OCI-LY1 (cell line): ENCODE data around the gene PRRX1.

ENCODE experiments used
- CTCF ChIP-seq: fragments of 200-600 bp; sonication (generic), shearing (Covaris generic); IDR thresholded peaks from 2 replicates; pipeline ENCODE4 v1.5.1; 2017; ENCODE audit warnings: mild to moderate bottlenecking, antibody characterized with exemption, low read length, moderate library complexity, mixed read lengths
- EZH2 ChIP-seq: fragments of 200-600 bp; sonication (generic), shearing (Covaris generic); IDR thresholded peaks from 2 replicates; pipeline ENCODE4 v1.8.0; 2017; ENCODE audit warnings: borderline replicate concordance, mixed run types, mild to moderate bottlenecking, antibody characterized with exemption, low read length, moderate library complexity, mixed read lengths

DNA sequence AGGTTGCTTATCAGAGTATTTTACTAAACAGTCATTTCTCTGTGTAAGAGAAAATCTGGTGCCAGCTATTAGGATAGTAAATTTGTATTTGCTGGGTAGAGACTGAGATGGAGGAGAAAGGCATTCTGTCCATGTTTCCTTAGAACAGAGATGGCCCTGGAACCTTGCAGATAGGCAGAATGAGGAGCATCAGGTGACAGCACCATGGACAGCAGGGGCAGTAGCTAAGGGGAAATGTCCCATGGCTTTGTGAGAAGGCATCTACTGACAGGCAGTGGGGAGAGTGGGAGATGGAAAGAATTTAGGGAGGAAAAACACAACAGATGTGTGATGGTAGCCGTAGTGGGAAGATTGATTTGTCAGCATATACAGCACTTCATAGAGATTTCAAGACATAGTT, 105.0 kb downstream of the PRRX1 start:
- TF ChIP-seq CTCF: no peak
- no peak for TF ChIP-seq EZH2
